Heart right ventricle (tissue), 16 donors: Measurements from ENCODE around the gene ULK1. TPM values are rescaled to one million over a fixed set of nuclear protein-coding genes. Genes with fewer than 3 reads are reported as not detected.

Source experiments
- ATAC-seq, 8 donors: fragments of 200-7000 bp; cut with Tn5 transposase; one replicate each; pipeline ENCODE4 v1.9.1; 2020; ENCODE audit warnings: mild to moderate bottlenecking in 8 of 8, moderate library complexity in 8 of 8, moderate number of reproducible peaks in 1 of 8
- DNase-seq, 2 donors: peaks; one replicate each; pipeline ENCODE4 v3.0.0-alpha.2; 2020
- H3K27ac ChIP-seq, 10 donors: fragments of 200-600 bp; sonication (generic) in 2 of 10; one replicate each; pipeline versions ENCODE4 v1.5.0 to v1.8.0; 2020 to 2022; ENCODE audit warnings: mild to moderate bottlenecking in 3 of 10
- H3K27me3 ChIP-seq, 7 donors: fragments of 200-600 bp; one replicate each; pipeline ENCODE4 v1.8.0; 2021 to 2022; ENCODE audit warnings: mild to moderate bottlenecking in 2 of 7
- H3K36me3 ChIP-seq, 9 donors: fragments of 200-600 bp; sonication (generic) in 1 of 9; one replicate each; pipeline versions ENCODE4 v1.5.0 to v1.8.0; 2020 to 2022; ENCODE audit warnings: mild to moderate bottlenecking in 2 of 9
- H3K4me1 ChIP-seq, 9 donors: fragments of 200-600 bp; sonication (generic) in 1 of 9; one replicate each; pipeline versions ENCODE4 v1.5.0 to v1.8.0; 2020 to 2022; ENCODE audit warnings: mild to moderate bottlenecking in 4 of 9
- H3K4me3 ChIP-seq, 10 donors: fragments of 200-600 bp; sonication (generic) in 2 of 10; one replicate each; pipeline versions ENCODE4 v1.5.0 to v1.8.0; 2020 to 2022; ENCODE audit warnings: mild to moderate bottlenecking in 7 of 10, moderate library complexity in 2 of 10
- H3K9me3 ChIP-seq, 11 donors: fragments of 200-600 bp in 10 of 11; sonication (generic) in 2 of 11; one replicate each; pipeline versions ENCODE4 v1.5.0 to v1.8.0; 2013 to 2022; ENCODE audit warnings: mild to moderate bottlenecking in 2 of 11, control low read depth in 1 of 11, moderate library complexity in 1 of 11
- WGBS, 2 donors: extraction: QIAGEN DNeasy Blood & Tissue Kit; methylation state at CpG; one replicate each; pipeline ENCODE4 v1.1.7; 2013; ENCODE audit warnings: inconsistent platforms in 1 of 2; 5-methylcytosine and 5-hydroxymethylcytosine counted together
- intact Hi-C, 10 donors: fragments of 100-400 bp; cut with DNase I; formaldehyde crosslinking; loops; one replicate each; pipeline versions ENCODE4 v1.11.1 to v1.14.2; 2022
- polyA plus RNA-seq, 2 donors: library from polyadenylated mRNA; stranded (reverse); fragments of 200-250 nt; gene quantifications; one replicate each; pipeline ENCODE4 v1.2.3, GENCODE V29; 2013
- total RNA-seq, 10 donors: library from RNA; stranded (reverse); fragmentation: NEBNext Ultra II Directional in 3 of 10; extraction: Animal tissue kit (Norgen Biotek cat#: 25700) in 3 of 10; gene quantifications; one replicate each; pipeline versions ENCODE4 v1.2.1 to v1.2.4, GENCODE V29; 2021 to 2023
- TF ChIP-seq, protein P1 (sequence below), 9 donors: fragments of 200-600 bp; sonication (generic) in 2 of 9; IDR thresholded peaks; one replicate each; pipeline versions ENCODE4 v1.5.0 to v1.8.0; 2021 to 2022; ENCODE audit warnings: antibody characterized with exemption in 9 of 9, mild to moderate bottlenecking in 5 of 9, moderate library complexity in 1 of 9
- donor health status: Arrhythmogenic right ventricular cardiomyopathy.
- donor health status: ischemic (EF 13 %, LVEDD 7.1; RV severe dilation, severe dysfunction).
- donor health status: healthy with polysubstance abuse.
- donor health status: DM: no; HTN: yes; CAD: no.
- donor health status: DM: no; HTN: no; CAD: no.
- donor health status: ischemic (EF 25% LVEDD 6.9; RV normal size, moderate dysfunction).
- donor health status: ischemic (EF 25% LVEDD 5.7; RV mildly dilated, moderate dysfunction).
- donor health status: healthy.
- donor health status: DM: yes; HTN: yes; CAD: no.
- donor health status: Ischemic cardiomyopathy.
- donor health status: ischemic (EF 35%, LVEDD 5.7; RV mildly dilated, moderate dysfunction).
- donor health status: nonischemic (EF 11% LVEDD 7.7; RV severe dilation, severe dysfunction).
- donor health status: DM: yes; HTN: yes; CAD: no.
- donor health status: PGD.
- donor health status: ischemic (EF 29% LVEDD 5.4; RV normal size, mild dysfunction).
- donor health status: nonischemic (EF 23%, LVEDD 6.1; RV moderate dilation, normal function).

ULK1 gene
- total and polyA plus RNA-seq, 12 donors = 10.7 to 77.7 (median 48.6) TPM

DNA sequence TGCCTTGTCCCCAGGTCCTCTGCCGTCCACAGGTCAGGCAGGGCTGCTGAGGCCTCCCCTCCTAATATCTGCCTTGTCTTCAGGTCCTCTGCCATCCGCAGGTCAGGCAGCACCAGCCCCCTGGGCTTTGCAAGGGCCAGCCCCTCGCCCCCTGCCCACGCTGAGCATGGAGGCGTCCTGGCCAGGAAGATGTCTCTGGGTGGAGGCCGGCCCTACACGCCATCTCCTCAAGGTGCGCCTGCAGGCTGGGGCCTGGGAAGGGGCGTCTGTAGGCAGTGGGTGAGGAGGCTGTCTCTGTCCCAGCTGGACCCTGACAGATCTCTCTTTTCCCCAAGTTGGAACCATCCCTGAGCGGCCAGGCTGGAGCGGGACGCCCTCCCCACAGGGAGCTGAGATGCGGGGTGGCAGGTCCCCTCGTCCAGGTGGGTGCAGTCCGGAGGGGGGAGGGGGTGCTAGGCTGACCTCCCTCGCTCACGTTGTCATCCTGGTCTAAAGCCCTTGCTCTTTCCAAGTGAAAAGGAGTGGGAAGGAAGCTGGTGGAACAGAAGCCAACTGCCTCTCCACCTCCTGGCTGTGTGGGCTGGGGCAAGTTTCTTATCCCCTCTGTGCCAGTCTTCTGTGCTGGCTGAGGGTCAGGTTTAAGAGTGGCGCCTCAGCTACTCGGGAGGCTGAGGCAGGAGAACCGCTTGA is 20.7 kb downstream of the ULK1 start:
- H3K4me1 ChIP-seq = peaks cover 11 to 23% (median 18%) of the 10 kb centered on the region in 9 donors
- 93 to 98% methylated on average over 20 of the region's 20 CpGs for WGBS, 2 donors
- H3K27me3 ChIP-seq = no peaks in the 10 kb centered on the region
- DNase-seq (no peak), ATAC-seq (no peak)
- intact Hi-C loops = no loop called here
- TF ChIP-seq, protein P1, sequence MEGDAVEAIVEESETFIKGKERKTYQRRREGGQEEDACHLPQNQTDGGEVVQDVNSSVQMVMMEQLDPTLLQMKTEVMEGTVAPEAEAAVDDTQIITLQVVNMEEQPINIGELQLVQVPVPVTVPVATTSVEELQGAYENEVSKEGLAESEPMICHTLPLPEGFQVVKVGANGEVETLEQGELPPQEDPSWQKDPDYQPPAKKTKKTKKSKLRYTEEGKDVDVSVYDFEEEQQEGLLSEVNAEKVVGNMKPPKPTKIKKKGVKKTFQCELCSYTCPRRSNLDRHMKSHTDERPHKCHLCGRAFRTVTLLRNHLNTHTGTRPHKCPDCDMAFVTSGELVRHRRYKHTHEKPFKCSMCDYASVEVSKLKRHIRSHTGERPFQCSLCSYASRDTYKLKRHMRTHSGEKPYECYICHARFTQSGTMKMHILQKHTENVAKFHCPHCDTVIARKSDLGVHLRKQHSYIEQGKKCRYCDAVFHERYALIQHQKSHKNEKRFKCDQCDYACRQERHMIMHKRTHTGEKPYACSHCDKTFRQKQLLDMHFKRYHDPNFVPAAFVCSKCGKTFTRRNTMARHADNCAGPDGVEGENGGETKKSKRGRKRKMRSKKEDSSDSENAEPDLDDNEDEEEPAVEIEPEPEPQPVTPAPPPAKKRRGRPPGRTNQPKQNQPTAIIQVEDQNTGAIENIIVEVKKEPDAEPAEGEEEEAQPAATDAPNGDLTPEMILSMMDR (IDR thresholded peaks at IDR 0.05) = no peak
- H3K27ac ChIP-seq = no peak overlapping the region
- no peak overlapping the region for H3K4me3 ChIP-seq
- H3K9me3 ChIP-seq = no peaks in the 10 kb centered on the region
- peaks cover 10 to 93% (median 51%) of the 10 kb centered on the region in 9 donors for H3K36me3 ChIP-seq

DNA sequence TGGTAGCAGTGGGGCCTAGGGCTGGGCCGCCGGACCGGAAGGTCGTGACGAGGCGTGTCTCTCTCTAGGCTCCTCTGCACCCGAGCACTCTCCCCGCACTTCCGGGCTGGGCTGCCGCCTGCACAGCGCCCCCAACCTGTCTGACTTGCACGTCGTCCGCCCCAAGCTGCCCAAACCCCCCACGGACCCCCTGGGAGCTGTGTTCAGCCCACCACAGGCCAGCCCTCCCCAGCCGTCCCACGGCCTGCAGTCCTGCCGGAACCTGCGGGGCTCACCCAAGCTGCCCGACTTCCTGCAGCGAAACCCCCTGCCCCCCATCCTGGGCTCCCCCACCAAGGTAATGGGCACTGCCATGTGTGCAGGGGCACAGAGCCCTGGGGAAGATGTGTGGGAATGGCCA is 21.4 kb downstream of the ULK1 start:
- no peak overlapping the region for H3K27ac ChIP-seq
- intact Hi-C loops = no loop called here
- TF ChIP-seq, protein P1 (IDR thresholded peaks at IDR 0.05) = no peak
- no peaks in the 10 kb centered on the region for H3K9me3 ChIP-seq
- H3K36me3 ChIP-seq = peaks cover 10 to 93% (median 51%) of the 10 kb centered on the region in 9 donors
- 94 to 96% methylated on average over 21 of the region's 21 CpGs for WGBS, 2 donors
- no peak for ATAC-seq
- no peak for DNase-seq
- no peak overlapping the region for H3K4me3 ChIP-seq
- peaks cover 11 to 29% (median 17%) of the 10 kb centered on the region in 9 donors for H3K4me1 ChIP-seq
- no peaks in the 10 kb centered on the region for H3K27me3 ChIP-seq

DNA sequence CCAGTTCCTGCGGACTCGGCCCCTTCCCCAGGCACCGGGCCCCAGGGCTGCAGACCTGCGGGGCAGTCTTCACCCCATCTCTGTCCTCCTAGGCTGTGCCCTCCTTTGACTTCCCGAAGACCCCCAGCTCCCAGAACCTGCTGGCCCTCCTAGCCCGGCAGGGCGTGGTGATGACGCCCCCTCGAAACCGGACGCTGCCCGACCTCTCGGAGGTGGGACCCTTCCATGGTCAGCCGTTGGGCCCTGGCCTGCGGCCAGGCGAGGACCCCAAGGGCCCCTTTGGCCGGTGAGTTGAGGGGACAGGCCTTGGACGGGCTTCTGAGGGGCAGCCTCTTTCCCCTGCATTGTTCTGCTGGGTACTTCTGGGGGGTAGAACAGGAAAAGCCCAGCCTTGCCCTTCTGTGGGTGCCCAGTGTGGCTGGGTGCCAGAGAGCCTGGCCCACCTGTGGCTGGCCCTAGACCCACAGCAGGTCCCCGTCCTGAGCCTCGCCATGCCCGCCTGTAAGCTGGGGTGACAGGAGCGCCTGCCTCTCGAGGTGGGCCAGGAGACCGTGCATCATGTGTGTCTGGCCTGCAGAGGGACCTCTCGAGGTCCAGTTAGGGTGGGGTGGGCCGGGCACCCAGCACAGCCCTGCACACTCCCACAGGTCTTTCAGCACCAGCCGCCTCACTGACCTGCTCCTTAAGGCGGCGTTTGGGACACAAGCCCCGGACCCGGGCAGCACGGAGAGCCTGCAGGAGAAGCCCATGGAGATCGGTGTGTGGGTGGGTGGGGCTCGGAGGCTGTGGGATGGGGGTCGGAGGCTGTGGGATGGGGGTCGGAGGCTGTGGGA is 22.1 kb downstream of the ULK1 start:
- intact Hi-C loops = no loop called here
- TF ChIP-seq, protein P1 (IDR thresholded peaks at IDR 0.05) = no peak
- Histone ChIP-seq H3K36me3 (peaks cover 10 to 93% (median 50%) of the 10 kb centered on the region in 9 donors), H3K4me3 (no peak overlapping the region), H3K9me3 (no peaks in the 10 kb centered on the region), H3K4me1 (peaks cover 11 to 30% (median 19%) of the 10 kb centered on the region in 9 donors), H3K27ac (no peak overlapping the region), H3K27me3 (no peaks in the 10 kb centered on the region)
- ATAC-seq = no peak
- WGBS, 2 donors = 89 to 90% methylated on average over 36 of the region's 36 CpGs
- no peak for DNase-seq

DNA sequence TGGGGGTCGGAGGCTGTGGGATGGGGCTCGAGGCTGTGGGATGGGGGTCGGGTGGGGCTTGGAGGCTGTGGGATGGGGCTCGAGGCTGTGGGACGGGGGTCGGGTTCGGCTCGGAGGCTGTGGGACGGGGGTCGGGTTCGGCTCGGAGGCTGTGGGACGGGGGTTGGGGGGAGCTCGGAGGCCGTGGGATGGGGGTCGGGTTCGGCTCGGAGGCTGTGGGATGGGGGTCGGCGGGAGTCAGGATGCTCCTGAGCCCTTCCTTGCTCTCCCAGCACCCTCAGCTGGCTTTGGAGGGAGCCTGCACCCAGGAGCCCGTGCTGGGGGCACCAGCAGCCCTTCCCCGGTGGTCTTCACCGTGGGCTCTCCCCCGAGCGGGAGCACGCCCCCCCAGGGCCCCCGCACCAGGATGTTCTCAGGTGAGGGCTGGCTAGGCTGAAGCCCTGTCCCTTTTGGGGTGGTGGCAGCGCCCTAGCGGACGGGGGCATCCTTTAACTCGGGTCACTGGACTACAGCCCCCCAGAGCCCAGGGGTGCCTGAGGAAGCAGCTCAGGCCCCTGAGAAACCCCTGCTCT is 22.8 kb downstream of the ULK1 start:
- intact Hi-C loops = no loop called here
- Histone ChIP-seq H3K27me3 (no peaks in the 10 kb centered on the region), H3K4me3 (no peak overlapping the region), H3K36me3 (peaks cover 10 to 93% (median 48%) of the 10 kb centered on the region in 9 donors), H3K4me1 (peaks cover 10 to 30% (median 16%) of the 10 kb centered on the region in 9 donors), H3K27ac (no peak overlapping the region), H3K9me3 (no peaks in the 10 kb centered on the region)
- WGBS, 2 donors = 83 to 85% methylated on average over 27 to 31 of the region's 31 CpGs
- ATAC-seq (no peak), DNase-seq (no peak)
- TF ChIP-seq, protein P1 (IDR thresholded peaks at IDR 0.05) = no peak
